ENCODE data around the gene SVBP. TPM values are rescaled to one million over a fixed set of nuclear protein-coding genes. Genes with fewer than 3 reads are reported as not detected.

Gene SVBP
- total and polyA plus RNA-seq, 2 donors (not counting 3 experiments of a cell fraction or from before 2014, with no cell fraction given), result 18.1 to 24.1 TPM

GRCh38 chr1:42783092-42783491 lies 34.1 kb downstream of the SVBP start:
- dilution Hi-C loops (cut with MboI; ENCODE audit: extremely low pct_ligation_motif_present, low sequenced_read_pairs) (no loop called here), intact Hi-C loops (cut with micrococcal nuclease) (no loop called here)
- DNase-seq (ENCODE audit: low read depth, low spot score), result no peak
- H3K9me3 ChIP-seq (replicated peaks; ENCODE audit: control insufficient read depth, insufficient read depth, low read length), result no peaks in the 10 kb centered on the region
- CTCF ChIA-PET, result interaction anchor here (1.0 to 5.0 kb wide), 5 partner anchors 16 to 290 kb away, joined by 3 to 28 read pairs (median 7); partner anchors contain the start of genes C1orf50 and P3H1
- no peak overlapping the region for H2AFZ ChIP-seq (ENCODE audit: low read depth, low read length)
- H3K4me3 ChIP-seq (replicated peaks in 1 of 3; ENCODE audit: insufficient read depth in 1 of 3, low read depth in 1 of 3, low read length in 3 of 3), result no peak overlapping the region
- H3K79me2 ChIP-seq (ENCODE audit: control insufficient read depth, insufficient read depth, low read length), result no peaks in the 10 kb centered on the region
- H3K9ac ChIP-seq (replicated peaks; ENCODE audit: extremely low read depth, insufficient read depth, low read length), result no peak overlapping the region
- POLR2A ChIA-PET, result no interaction called here
- no peaks in the 10 kb centered on the region for H3K9me1 ChIP-seq (replicated peaks; ENCODE audit: control insufficient read depth, extremely low read depth, insufficient read depth, low read length)
- no peak for TF ChIP-seq JUN (IDR thresholded peaks at IDR 0.05; ENCODE audit: borderline replicate concordance, insufficient read depth, insufficient read length, low read depth)
- TF ChIP-seq MYC (IDR thresholded peaks at IDR 0.05; ENCODE audit: low read depth, low read length), result no peak
- FAIRE-seq, result no peak
- BruUV-seq (replicated peaks), result no TSS peak
- H4K20me1 ChIP-seq (replicated peaks; ENCODE audit: control insufficient read depth, extremely low read depth, insufficient read depth, low read length), result no peaks in the 10 kb centered on the region
- H3K27me3 ChIP-seq (ENCODE audit: control insufficient read depth in 2 of 2, insufficient read depth in 2 of 2, low read length in 2 of 2), result no peaks in the 10 kb centered on the region
- no peak overlapping the region for H3K4me2 ChIP-seq (ENCODE audit: insufficient read depth, low read length)
- H3K4me1 ChIP-seq (ENCODE audit: control insufficient read depth, extremely low read depth, insufficient read depth, low read length), result peaks cover 8% of the 10 kb centered on the region
- H3K27ac ChIP-seq (ENCODE audit: insufficient read depth, low read depth, low read length), result no peak overlapping the region
- peaks cover 0 to 2% of the 10 kb centered on the region in 2 experiments for H3K36me3 ChIP-seq (ENCODE audit: control insufficient read depth in 2 of 2, extremely low read depth in 1 of 2, insufficient read depth in 2 of 2, low read length in 2 of 2)

GRCh38 chr1:42780176-42780575 lies 37.0 kb downstream of the SVBP start:
- no peak overlapping the region for H3K4me2 ChIP-seq (ENCODE audit: insufficient read depth, low read length)
- TF ChIP-seq MYC (IDR thresholded peaks at IDR 0.05; ENCODE audit: low read depth, low read length), result no peak
- no peak for TF ChIP-seq GATA2 (IDR thresholded peaks at IDR 0.05; ENCODE audit: insufficient read depth, insufficient read length, low read depth, low read length)
- TF ChIP-seq POLR2AphosphoS5 (IDR thresholded peaks at IDR 0.05; ENCODE audit: insufficient read depth, low read depth, low read length), result no peak
- no peak for TF ChIP-seq FOS (IDR thresholded peaks at IDR 0.05; ENCODE audit: borderline replicate concordance, insufficient read depth, low read length)
- TF ChIP-seq POLR2A (IDR thresholded peaks at IDR 0.05; ENCODE audit: low read depth, low read length), result no peak
- no peak for TF ChIP-seq CTCF (IDR thresholded peaks at IDR 0.05; ENCODE audit: extremely low read depth in 1 of 2, insufficient read depth in 1 of 2, low read depth in 1 of 2, low read length in 2 of 2)
- TF ChIP-seq MAX (IDR thresholded peaks at IDR 0.05; ENCODE audit: insufficient read depth, insufficient read length), result no peak
- TF ChIP-seq JUN (IDR thresholded peaks at IDR 0.05; ENCODE audit: borderline replicate concordance, insufficient read depth, insufficient read length, low read depth), result no peak
- no peak for TF ChIP-seq EZH2 (IDR thresholded peaks at IDR 0.05; ENCODE audit: borderline replicate concordance, low read depth, low read length, severe bottlenecking)
- H3K27ac ChIP-seq (ENCODE audit: insufficient read depth, low read depth, low read length), result no peak overlapping the region
- ChIA-PET POLR2A (no interaction called here), CTCF (interaction anchor here (0.5 to 5.3 kb wide), 8 partner anchors 13 to 1548 kb away, joined by 3 to 244 read pairs (median 6); partner anchors contain the start of genes C1orf50, P3H1 and ZNF691)
- H3K36me3 ChIP-seq (ENCODE audit: control insufficient read depth in 2 of 2, extremely low read depth in 1 of 2, insufficient read depth in 2 of 2, low read length in 2 of 2), result peaks cover 2 to 9% of the 10 kb centered on the region in 2 experiments
- no peak overlapping the region for H3K9ac ChIP-seq (replicated peaks; ENCODE audit: extremely low read depth, insufficient read depth, low read length)
- no TSS peak for BruUV-seq (replicated peaks)
- DNase-seq (ENCODE audit: low read depth, low spot score) (no peak), FAIRE-seq (no peak)
- H3K4me3 ChIP-seq (replicated peaks in 1 of 3; ENCODE audit: insufficient read depth in 1 of 3, low read depth in 1 of 3, low read length in 3 of 3), result no peak overlapping the region
- no peak overlapping the region for H2AFZ ChIP-seq (ENCODE audit: low read depth, low read length)
- H3K9me1 ChIP-seq (replicated peaks; ENCODE audit: control insufficient read depth, extremely low read depth, insufficient read depth, low read length), result no peaks in the 10 kb centered on the region
- peaks cover 3% of the 10 kb centered on the region for H3K4me1 ChIP-seq (ENCODE audit: control insufficient read depth, extremely low read depth, insufficient read depth, low read length)
- H3K9me3 ChIP-seq (replicated peaks; ENCODE audit: control insufficient read depth, insufficient read depth, low read length), result no peaks in the 10 kb centered on the region
- dilution Hi-C loops (cut with MboI; ENCODE audit: extremely low pct_ligation_motif_present, low sequenced_read_pairs), result no loop called here
- H4K20me1 ChIP-seq (replicated peaks; ENCODE audit: control insufficient read depth, extremely low read depth, insufficient read depth, low read length), result no peaks in the 10 kb centered on the region
- H3K79me2 ChIP-seq (ENCODE audit: control insufficient read depth, insufficient read depth, low read length), result no peaks in the 10 kb centered on the region
- H3K27me3 ChIP-seq (ENCODE audit: control insufficient read depth in 2 of 2, insufficient read depth in 2 of 2, low read length in 2 of 2), result no peaks in the 10 kb centered on the region
- intact Hi-C loops (cut with micrococcal nuclease), result no loop called here
